ENCODE measurements around the gene PLEKHD1.

Gene PLEKHD1

GRCh38 chr14:69519204-69520100, 34.9 kb downstream of the PLEKHD1 start:
- no peak for DNase-seq

GRCh38 chr14:69522026-69522425, 37.5 kb downstream of the PLEKHD1 start:
- DNase-seq = no peak

- no peak for DNase-seq
These were observed 41.4 kb downstream of the PLEKHD1 start for GRCh38 chr14:69525896-69526295.

GRCh38 chr14:69527635-69528034, 43.1 kb downstream of the PLEKHD1 start:
- DNase-seq = no peak

GRCh38 chr14:69528143-69528542, 43.6 kb downstream of the PLEKHD1 start:
- DNase-seq = no peak

- DNase-seq = no peak
These were observed 44.4 kb downstream of the PLEKHD1 start for GRCh38 chr14:69528930-69529329.

- DNase-seq = no peak
These were observed 45.0 kb downstream of the PLEKHD1 start for GRCh38 chr14:69529563-69529962.

GRCh38 chr14:69530095-69530494, 45.6 kb downstream of the PLEKHD1 start:
- DNase-seq = no peak

GRCh38 chr14:69531135-69531534, 46.6 kb downstream of the PLEKHD1 start:
- DNase-seq = no peak

GRCh38 chr14:69532561-69533340, 48.2 kb downstream of the PLEKHD1 start:
- no peak for DNase-seq

- peak; percentile 8 for DNase-seq
These were observed 50.8 kb downstream of the PLEKHD1 start for GRCh38 chr14:69535230-69535848.

GRCh38 chr14:69536971-69537370, 52.4 kb downstream of the PLEKHD1 start:
- DNase-seq = no peak

- no peak for DNase-seq
These were observed 53.4 kb downstream of the PLEKHD1 start for GRCh38 chr14:69537900-69538299.

- no peak for DNase-seq
These were observed 54.2 kb downstream of the PLEKHD1 start for GRCh38 chr14:69538766-69539165.

- no peak for DNase-seq
These were observed 55.3 kb downstream of the PLEKHD1 start for GRCh38 chr14:69539631-69540410.

GRCh38 chr14:69540654-69541335, 56.3 kb downstream of the PLEKHD1 start:
- DNase-seq = no peak

GRCh38 chr14:69542311-69542710, 57.8 kb downstream of the PLEKHD1 start:
- DNase-seq = no peak

- no peak for DNase-seq
These were observed 59.0 kb downstream of the PLEKHD1 start for GRCh38 chr14:69543341-69544115.

- DNase-seq = peak; percentile 32
These were observed 63.3 kb downstream of the PLEKHD1 start for GRCh38 chr14:69547701-69548348.

- DNase-seq = no peak
These were observed 64.0 kb downstream of the PLEKHD1 start for GRCh38 chr14:69548566-69548965.

- DNase-seq = no peak
These were observed 67.0 kb downstream of the PLEKHD1 start for GRCh38 chr14:69551511-69551910.
